ENCODE data around the gene COL20A1.

DNA sequence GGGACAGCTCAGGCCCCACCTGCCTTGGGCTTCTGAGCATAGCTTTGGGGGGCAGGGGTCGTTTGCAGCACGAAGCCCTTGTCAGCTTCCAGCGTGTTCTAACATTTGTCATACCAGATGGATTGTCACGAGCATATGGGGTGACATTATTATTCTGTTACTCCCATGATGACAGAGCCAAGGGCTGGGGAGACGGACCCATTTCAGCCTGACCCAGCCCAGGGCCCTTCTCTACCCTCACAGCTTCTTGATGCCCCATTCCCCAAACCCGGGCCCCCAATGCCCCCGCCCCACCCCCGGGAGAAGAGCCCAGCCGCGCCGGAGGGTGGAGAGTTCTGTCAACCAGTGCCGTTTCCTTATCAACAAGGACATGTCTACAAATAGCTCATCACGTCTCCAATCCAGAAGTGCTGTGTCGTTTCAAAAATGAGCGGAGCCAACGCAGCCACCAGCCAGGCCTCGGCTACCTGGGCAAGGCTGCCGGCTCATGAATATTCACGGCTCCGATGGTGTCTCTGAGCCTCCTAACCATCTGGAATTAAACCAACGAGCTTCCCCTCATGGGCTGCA is 77.7 kb downstream of the COL20A1 start:
- TF ChIP-seq CTCF (IDR thresholded peaks at IDR 0.05) (no peak), POLR2AphosphoS5 (IDR thresholded peaks at IDR 0.05) (no peak), POLR2A (IDR thresholded peaks at IDR 0.05) (no peak)

All from prostate gland (tissue), 2 donors.